K562 (cell line): ENCODE results near the gene TAS2R42. TPM values are rescaled to one million over a fixed set of nuclear protein-coding genes. Genes with fewer than 3 reads are reported as not detected.

Source experiments
- polyA plus RNA-seq, 8 experiments: library from polyadenylated mRNA; depleted of rRNA in 4 of 8; stranded (reverse) in 5 of 8; unstranded in 3 of 8; fragments of >200 nt; fragmentation: Nextera tagmentation in 2 of 8; fragmentation: Illumina TruSeq in 1 of 8; extraction: Ambion mirVana in 2 of 8; extraction: Trizol in 1 of 8; gene quantifications; 2 replicates each; pipeline versions ENCODE4 v1.2.1 to v1.2.3, GENCODE V29; 2011 to 2014; ENCODE audit warnings: inconsistent platforms in 1 of 8, missing spikeins in 1 of 8
- total RNA-seq, 7 experiments: library from RNA; depleted of rRNA in 6 of 7; stranded (reverse); fragments of >200 nt in 6 of 7; fragmentation: Illumina TruSeq in 2 of 7; extraction: Trizol in 2 of 7; gene quantifications; 2 replicates each; pipeline versions ENCODE4 v1.2.1 to v1.2.3, GENCODE V29; 2011 to 2021; ENCODE audit warnings: low replicate concordance in 1 of 7

Gene TAS2R42
- total and polyA plus RNA-seq, 9 of the 15 experiments (the other 6 are each of a cell fraction or from before 2014, with no cell fraction given) = not detected

Other genes with a start within 250 kb of the TAS2R42 start
Only the 7 nearest of the 12 such genes appear.
- gene TAS2R31, start 155.5 kb downstream of the TAS2R42 start, total RNA-seq (2014; rRNA removed) = 0.59 and 0.86 TPM in 2 replicates
- 3.6 and 4.5 TPM in 2 replicates for gene TAS2R31, start 155.5 kb downstream of the TAS2R42 start, total RNA-seq (2014; rRNA removed; fragmentation: Illumina TruSeq; extraction: Trizol)
- 2.0 and 2.3 TPM in 2 replicates for gene TAS2R31, start 155.5 kb downstream of the TAS2R42 start, total RNA-seq (2015; rRNA removed; fragmentation: Illumina TruSeq; extraction: Trizol)
- gene TAS2R31, start 155.5 kb downstream of the TAS2R42 start, total RNA-seq (2021) = 1.0 and 1.1 TPM in 2 replicates
- 1.1 and 1.4 TPM in 2 replicates for gene TAS2R31, start 155.5 kb downstream of the TAS2R42 start, polyA plus RNA-seq (2011; rRNA removed)
- not detected in 2 replicates for gene TAS2R31, start 155.5 kb downstream of the TAS2R42 start, polyA plus RNA-seq (2014; fragmentation: Illumina TruSeq; extraction: Trizol)
- not detected for gene TAS2R31, start 155.5 kb downstream of the TAS2R42 start, polyA plus RNA-seq (2014; fragmentation: Nextera tagmentation; extraction: Ambion mirVana)
- gene TAS2R31, start 155.5 kb downstream of the TAS2R42 start, polyA plus RNA-seq (2014; rRNA removed) = 0.20 TPM in 1 of 2 replicates, not detected in the other
- 0.95 and 1.1 TPM in 2 replicates for gene TAS2R46, start 124.6 kb downstream of the TAS2R42 start, total RNA-seq (2014; rRNA removed)
- 1.8 and 2.1 TPM in 2 replicates for gene TAS2R46, start 124.6 kb downstream of the TAS2R42 start, total RNA-seq (2014; rRNA removed; fragmentation: Illumina TruSeq; extraction: Trizol)
- gene TAS2R46, start 124.6 kb downstream of the TAS2R42 start, total RNA-seq (2015; rRNA removed; fragmentation: Illumina TruSeq; extraction: Trizol) = 1.3 TPM in 2 replicates
- 0.47 and 0.74 TPM in 2 replicates for gene TAS2R46, start 124.6 kb downstream of the TAS2R42 start, total RNA-seq (2021)
- 0.30 and 0.35 TPM in 2 replicates for gene TAS2R46, start 124.6 kb downstream of the TAS2R42 start, polyA plus RNA-seq (2011; rRNA removed)
- gene TAS2R46, start 124.6 kb downstream of the TAS2R42 start, polyA plus RNA-seq (2014; fragmentation: Illumina TruSeq; extraction: Trizol) = 0.19 TPM in 1 of 2 replicates, not detected in the other
- gene TAS2R46, start 124.6 kb downstream of the TAS2R42 start, polyA plus RNA-seq (2014; fragmentation: Nextera tagmentation; extraction: Ambion mirVana) = not detected
- 0.08 TPM in 1 of 2 replicates, not detected in the other for gene TAS2R46, start 124.6 kb downstream of the TAS2R42 start, polyA plus RNA-seq (2014; rRNA removed)
- gene TAS2R43, start 94.6 kb downstream of the TAS2R42 start, total RNA-seq (2014; rRNA removed) = not detected in 2 replicates
- not detected in 2 replicates for gene TAS2R43, start 94.6 kb downstream of the TAS2R42 start, total RNA-seq (2014; rRNA removed; fragmentation: Illumina TruSeq; extraction: Trizol)
- gene TAS2R43, start 94.6 kb downstream of the TAS2R42 start, total RNA-seq (2015; rRNA removed; fragmentation: Illumina TruSeq; extraction: Trizol) = not detected in 2 replicates
- not detected in 2 replicates for gene TAS2R43, start 94.6 kb downstream of the TAS2R42 start, total RNA-seq (2021)
- not detected in 2 replicates for gene TAS2R43, start 94.6 kb downstream of the TAS2R42 start, polyA plus RNA-seq (2011; rRNA removed)
- gene TAS2R43, start 94.6 kb downstream of the TAS2R42 start, polyA plus RNA-seq (2014; fragmentation: Illumina TruSeq; extraction: Trizol) = not detected in 2 replicates
- gene TAS2R43, start 94.6 kb downstream of the TAS2R42 start, polyA plus RNA-seq (2014; fragmentation: Nextera tagmentation; extraction: Ambion mirVana) = not detected
- gene TAS2R43, start 94.6 kb downstream of the TAS2R42 start, polyA plus RNA-seq (2014; rRNA removed) = not detected in 2 replicates
- gene TAS2R30, start 52.3 kb downstream of the TAS2R42 start, total RNA-seq (2014; rRNA removed) = 1.0 and 1.1 TPM in 2 replicates
- 4.0 and 4.9 TPM in 2 replicates for gene TAS2R30, start 52.3 kb downstream of the TAS2R42 start, total RNA-seq (2014; rRNA removed; fragmentation: Illumina TruSeq; extraction: Trizol)
- gene TAS2R30, start 52.3 kb downstream of the TAS2R42 start, total RNA-seq (2015; rRNA removed; fragmentation: Illumina TruSeq; extraction: Trizol) = 2.8 and 3.4 TPM in 2 replicates
- 0.87 and 0.93 TPM in 2 replicates for gene TAS2R30, start 52.3 kb downstream of the TAS2R42 start, total RNA-seq (2021)
- 0.14 and 0.39 TPM in 2 replicates for gene TAS2R30, start 52.3 kb downstream of the TAS2R42 start, polyA plus RNA-seq (2011; rRNA removed)
- gene TAS2R30, start 52.3 kb downstream of the TAS2R42 start, polyA plus RNA-seq (2014; fragmentation: Illumina TruSeq; extraction: Trizol) = not detected in 2 replicates
- under 1 TPM in 1 of 2 experiments, not detected in 1; 0.11 TPM for gene TAS2R30, start 52.3 kb downstream of the TAS2R42 start, polyA plus RNA-seq (2014; fragmentation: Nextera tagmentation; extraction: Ambion mirVana)
- not detected in 2 replicates for gene TAS2R30, start 52.3 kb downstream of the TAS2R42 start, polyA plus RNA-seq (2014; rRNA removed)
- gene SMIM10L1, start 15.7 kb downstream of the TAS2R42 start, total RNA-seq (2014; rRNA removed) = 8.8 and 9.7 TPM in 2 replicates
- 9.0 and 9.9 TPM in 2 replicates for gene SMIM10L1, start 15.7 kb downstream of the TAS2R42 start, total RNA-seq (2014; rRNA removed; fragmentation: Illumina TruSeq; extraction: Trizol)
- gene SMIM10L1, start 15.7 kb downstream of the TAS2R42 start, total RNA-seq (2015; rRNA removed; fragmentation: Illumina TruSeq; extraction: Trizol) = 10.1 and 10.3 TPM in 2 replicates
- 9.1 TPM in 2 replicates for gene SMIM10L1, start 15.7 kb downstream of the TAS2R42 start, total RNA-seq (2021)
- gene SMIM10L1, start 15.7 kb downstream of the TAS2R42 start, polyA plus RNA-seq (2011; rRNA removed) = 3.6 and 4.7 TPM in 2 replicates
- 6.9 and 8.1 TPM in 2 replicates for gene SMIM10L1, start 15.7 kb downstream of the TAS2R42 start, polyA plus RNA-seq (2014; fragmentation: Illumina TruSeq; extraction: Trizol)
- gene SMIM10L1, start 15.7 kb downstream of the TAS2R42 start, polyA plus RNA-seq (2014; fragmentation: Nextera tagmentation; extraction: Ambion mirVana) = 1 to 10 TPM; 3.0 TPM
- 11.6 and 12.1 TPM in 2 replicates for gene SMIM10L1, start 15.7 kb downstream of the TAS2R42 start, polyA plus RNA-seq (2014; rRNA removed)
- not detected in 2 replicates for gene PRB3, start 82.8 kb upstream of the TAS2R42 start, total RNA-seq (2014; rRNA removed)
- gene PRB3, start 82.8 kb upstream of the TAS2R42 start, total RNA-seq (2014; rRNA removed; fragmentation: Illumina TruSeq; extraction: Trizol) = not detected in 2 replicates
- gene PRB3, start 82.8 kb upstream of the TAS2R42 start, total RNA-seq (2015; rRNA removed; fragmentation: Illumina TruSeq; extraction: Trizol) = not detected in 2 replicates
- gene PRB3, start 82.8 kb upstream of the TAS2R42 start, total RNA-seq (2021) = not detected in 2 replicates
- gene PRB3, start 82.8 kb upstream of the TAS2R42 start, polyA plus RNA-seq (2011; rRNA removed) = not detected in 2 replicates
- gene PRB3, start 82.8 kb upstream of the TAS2R42 start, polyA plus RNA-seq (2014; fragmentation: Illumina TruSeq; extraction: Trizol) = not detected in 2 replicates
- not detected for gene PRB3, start 82.8 kb upstream of the TAS2R42 start, polyA plus RNA-seq (2014; fragmentation: Nextera tagmentation; extraction: Ambion mirVana)
- 0.07 TPM in 1 of 2 replicates, not detected in the other for gene PRB3, start 82.8 kb upstream of the TAS2R42 start, polyA plus RNA-seq (2014; rRNA removed)
- not detected in 2 replicates for gene PRB4, start 123.5 kb upstream of the TAS2R42 start, total RNA-seq (2014; rRNA removed)
- gene PRB4, start 123.5 kb upstream of the TAS2R42 start, total RNA-seq (2014; rRNA removed; fragmentation: Illumina TruSeq; extraction: Trizol) = not detected in 2 replicates
- not detected in 2 replicates for gene PRB4, start 123.5 kb upstream of the TAS2R42 start, total RNA-seq (2015; rRNA removed; fragmentation: Illumina TruSeq; extraction: Trizol)
- not detected in 2 replicates for gene PRB4, start 123.5 kb upstream of the TAS2R42 start, total RNA-seq (2021)
- gene PRB4, start 123.5 kb upstream of the TAS2R42 start, polyA plus RNA-seq (2011; rRNA removed) = not detected in 2 replicates
- gene PRB4, start 123.5 kb upstream of the TAS2R42 start, polyA plus RNA-seq (2014; fragmentation: Illumina TruSeq; extraction: Trizol) = not detected in 2 replicates
- gene PRB4, start 123.5 kb upstream of the TAS2R42 start, polyA plus RNA-seq (2014; fragmentation: Nextera tagmentation; extraction: Ambion mirVana) = not detected
- not detected in 2 replicates for gene PRB4, start 123.5 kb upstream of the TAS2R42 start, polyA plus RNA-seq (2014; rRNA removed)